ENCODE data around the gene PDK4. TPM values are rescaled to one million over a fixed set of nuclear protein-coding genes. Genes with fewer than 3 reads are reported as not detected.

PDK4 gene
- total RNA-seq, 4 donors from 2014 or later, result 37.9 to 453 (median 141) TPM

DNA sequence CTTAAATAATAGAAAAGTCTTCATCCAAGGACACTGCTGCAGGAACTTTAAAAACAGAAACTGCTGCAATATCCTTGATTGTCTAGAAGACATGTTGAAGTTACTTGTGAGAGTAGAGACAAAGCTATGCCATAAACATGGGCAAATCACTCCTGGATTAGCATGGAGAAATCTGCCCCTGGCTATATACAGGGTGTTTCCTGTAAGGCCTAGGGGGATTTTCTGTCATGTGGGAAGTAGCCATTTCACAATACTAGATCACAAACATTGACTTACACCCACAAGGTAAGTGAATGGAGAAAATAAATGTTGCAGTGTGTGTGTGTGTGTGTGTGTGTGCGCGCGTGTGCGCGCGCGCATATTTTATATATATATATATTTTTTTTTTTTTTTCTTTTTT lies 35.2 kb upstream of the PDK4 start:
- peak overlapping the region in 2 of 3 donors; percentile 27 to 44 for H3K27ac ChIP-seq

GRCh38 chr7:95630702-95631458 lies 34.6 kb upstream of the PDK4 start:
- H3K27me3 ChIP-seq, result no peaks in the 10 kb centered on the region
- H3K4me1 ChIP-seq, result peaks cover 11 to 12% of the 10 kb centered on the region in 2 donors
- TF ChIP-seq CTCF (IDR thresholded peaks at IDR 0.05) (no peak), POLR2A (IDR thresholded peaks at IDR 0.05) (no peak)
- peak overlapping the region in 2 of 3 donors; percentile 27 to 44 for H3K27ac ChIP-seq
- H3K9me3 ChIP-seq, result no peaks in the 10 kb centered on the region
- H3K4me3 ChIP-seq (replicated peaks in 1 of 3), result no peak overlapping the region
- no peak for DNase-seq
- H3K36me3 ChIP-seq, result no peaks in the 10 kb centered on the region
- intact Hi-C loops (cut with DNase I), result no loop called here
- WGBS, 2 donors, result 50 to 53% methylated on average over 6 of the region's 6 CpGs

More for the DNA sequence above, 35.2 kb upstream of the PDK4 start:
- Histone ChIP-seq H3K36me3 (no peaks in the 10 kb centered on the region), H3K4me3 (replicated peaks in 1 of 3) (no peak overlapping the region), H3K27me3 (no peaks in the 10 kb centered on the region), H3K9me3 (no peaks in the 10 kb centered on the region), H3K4me1 (peaks cover 12 to 18% of the 10 kb centered on the region in 2 donors)
- TF ChIP-seq POLR2A (IDR thresholded peaks at IDR 0.05), result no peak
- no peak for TF ChIP-seq CTCF (IDR thresholded peaks at IDR 0.05)
- intact Hi-C loops (cut with DNase I), result no loop called here
- WGBS, 2 donors, result 65 to 67% methylated on average over 7 of the region's 7 CpGs
- DNase-seq, result no peak

- peak overlapping the region in 2 of 3 donors; percentile 66 to 70 for H3K27ac ChIP-seq
- DNase-seq, result no peak
- H3K27me3 ChIP-seq, result no peaks in the 10 kb centered on the region
- no peak overlapping the region for H3K4me3 ChIP-seq (replicated peaks in 1 of 3)
- intact Hi-C loops (cut with DNase I), result no loop called here
- peaks cover 10 to 12% of the 10 kb centered on the region in 2 donors for H3K4me1 ChIP-seq
- WGBS, 2 donors, result 26 to 27% methylated on average over 5 of the region's 5 CpGs
- H3K36me3 ChIP-seq, result no peaks in the 10 kb centered on the region
- H3K9me3 ChIP-seq, result no peaks in the 10 kb centered on the region
- TF ChIP-seq CTCF (IDR thresholded peaks at IDR 0.05) (peak in 1 of 6 experiments; percentile 8), POLR2A (IDR thresholded peaks at IDR 0.05) (no peak)
These were observed 32.6 kb upstream of the PDK4 start for GRCh38 chr7:95628831-95629439.

DNA sequence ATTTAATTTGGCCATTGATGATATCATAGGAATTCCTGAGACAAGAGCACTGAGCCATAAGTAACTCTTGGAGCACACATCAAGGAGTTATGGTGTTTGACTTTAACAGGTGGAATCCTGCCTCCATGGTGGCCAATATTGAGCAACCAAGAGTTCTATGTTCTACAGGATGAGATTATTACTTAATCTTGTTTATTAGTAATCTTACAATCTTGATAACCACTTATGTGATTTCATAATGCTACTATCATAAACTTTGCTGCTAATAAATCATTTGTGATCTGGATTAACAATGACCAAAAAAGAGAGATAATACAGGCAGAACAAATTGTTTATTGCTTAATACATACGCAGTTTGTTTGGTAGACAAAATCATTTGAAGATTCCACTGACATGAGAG lies 27.5 kb upstream of the PDK4 start:
- intact Hi-C loops (cut with DNase I), result no loop called here
- peaks cover 11 to 27% of the 10 kb centered on the region in 2 donors for H3K4me1 ChIP-seq
- TF ChIP-seq POLR2A (IDR thresholded peaks at IDR 0.05), result no peak
- H3K27me3 ChIP-seq, result no peaks in the 10 kb centered on the region
- H3K27ac ChIP-seq, result no peak overlapping the region
- no peaks in the 10 kb centered on the region for H3K9me3 ChIP-seq
- H3K4me3 ChIP-seq (replicated peaks in 1 of 3), result no peak overlapping the region
- no peaks in the 10 kb centered on the region for H3K36me3 ChIP-seq
- 0% methylated on average over 1 of the region's 1 CpG for WGBS, 2 donors
- DNase-seq, result no peak

GRCh38 chr7:95622859-95623258 lies 26.5 kb upstream of the PDK4 start:
- no peak for DNase-seq
- no peaks in the 10 kb centered on the region for H3K36me3 ChIP-seq
- no peaks in the 10 kb centered on the region for H3K9me3 ChIP-seq
- 86 to 89% methylated on average over 3 of the region's 3 CpGs for WGBS, 2 donors
- H3K27ac ChIP-seq, result no peak overlapping the region
- H3K4me3 ChIP-seq (replicated peaks in 1 of 3), result no peak overlapping the region
- TF ChIP-seq CTCF (IDR thresholded peaks at IDR 0.05), result no peak
- no peak for TF ChIP-seq POLR2A (IDR thresholded peaks at IDR 0.05)
- peaks cover 4 to 21% of the 10 kb centered on the region in 2 donors for H3K4me1 ChIP-seq
- intact Hi-C loops (cut with DNase I), result no loop called here
- no peaks in the 10 kb centered on the region for H3K27me3 ChIP-seq
